VCaP (cell line): Measurements from ENCODE around the gene NEDD1.

ENCODE experiments used
- H3K27ac ChIP-seq: fragments of 450-650 bp; 2 replicates; pipeline ENCODE4 v1.5.1; 2017
- CTCF ChIP-seq: fragments of 450-650 bp; conservative IDR thresholded peaks from 2 replicates; pipeline ENCODE4 v1.5.1; 2017; ENCODE audit warnings: mild to moderate bottlenecking, moderate library complexity

The NEDD1 gene

GRCh38 chr12:96919510-96920210, 12.6 kb downstream of the NEDD1 start:
- no peak for TF ChIP-seq CTCF
- no peak overlapping the region for H3K27ac ChIP-seq

- H3K27ac ChIP-seq = no peak overlapping the region
- no peak for TF ChIP-seq CTCF
These were observed 41.7 kb downstream of the NEDD1 start for GRCh38 chr12:96948782-96949181.

GRCh38 chr12:96979532-96979931, 72.5 kb downstream of the NEDD1 start:
- no peak overlapping the region for H3K27ac ChIP-seq
- TF ChIP-seq CTCF = no peak

GRCh38 chr12:96980991-96981414, 73.9 kb downstream of the NEDD1 start:
- H3K27ac ChIP-seq = no peak overlapping the region
- no peak for TF ChIP-seq CTCF

GRCh38 chr12:96981911-96982310, 74.9 kb downstream of the NEDD1 start:
- no peak overlapping the region for H3K27ac ChIP-seq
- no peak for TF ChIP-seq CTCF

- H3K27ac ChIP-seq = no peak overlapping the region
- no peak for TF ChIP-seq CTCF
These were observed 75.6 kb downstream of the NEDD1 start for GRCh38 chr12:96982671-96983070.

GRCh38 chr12:96985515-96986362, 78.7 kb downstream of the NEDD1 start:
- peak; percentile 99 for TF ChIP-seq CTCF

More at GRCh38 chr12:96985515-96986362, 78.7 kb downstream of the NEDD1 start:
- no peak overlapping the region for H3K27ac ChIP-seq
